GM19397 (cell line): ENCODE data around the gene PCCA.
"Not testable (repeated sequence)": the region's sequence is repeated elsewhere in the genome, so short reads cannot be mapped to it uniquely, and the experiment has no call there.

Experiments
- ATAC-seq: cut with Tn5 transposase; IDR thresholded peaks from one replicate; pipeline ENCODE4 v1.9.1; 2021; ENCODE audit warnings: mild to moderate bottlenecking, moderate library complexity; ENCODE audit not compliant: unreplicated experiment

PCCA gene

DNA sequence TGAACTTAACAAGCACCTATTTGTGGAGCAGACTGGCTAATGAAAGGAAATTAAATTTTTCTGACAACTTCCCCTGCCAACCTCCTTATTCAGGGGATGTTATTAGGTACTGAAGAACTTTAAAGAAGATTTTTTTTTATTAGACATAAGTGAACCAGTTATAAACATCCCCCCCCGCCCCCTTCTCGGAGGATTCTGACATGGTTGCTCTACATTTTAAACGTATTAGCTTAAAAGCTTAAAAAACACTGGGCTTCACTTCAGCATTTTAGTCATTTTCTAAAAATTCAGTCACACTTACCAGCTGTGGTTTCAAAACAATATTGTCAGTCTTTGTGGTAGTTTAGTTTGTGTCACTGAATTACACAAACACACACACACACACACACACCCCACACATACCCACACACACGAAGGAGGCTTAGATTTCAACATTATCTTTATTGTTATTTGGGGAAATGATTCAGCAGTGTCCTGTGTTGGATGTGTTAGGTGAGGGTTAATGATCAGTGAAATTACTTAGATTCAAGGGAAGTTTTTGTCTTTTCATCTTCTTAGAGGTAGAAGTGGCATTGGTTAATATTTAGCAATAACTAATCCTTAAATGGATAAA, 145.7 kb downstream of the PCCA start:
- ATAC-seq, result no peak

DNA sequence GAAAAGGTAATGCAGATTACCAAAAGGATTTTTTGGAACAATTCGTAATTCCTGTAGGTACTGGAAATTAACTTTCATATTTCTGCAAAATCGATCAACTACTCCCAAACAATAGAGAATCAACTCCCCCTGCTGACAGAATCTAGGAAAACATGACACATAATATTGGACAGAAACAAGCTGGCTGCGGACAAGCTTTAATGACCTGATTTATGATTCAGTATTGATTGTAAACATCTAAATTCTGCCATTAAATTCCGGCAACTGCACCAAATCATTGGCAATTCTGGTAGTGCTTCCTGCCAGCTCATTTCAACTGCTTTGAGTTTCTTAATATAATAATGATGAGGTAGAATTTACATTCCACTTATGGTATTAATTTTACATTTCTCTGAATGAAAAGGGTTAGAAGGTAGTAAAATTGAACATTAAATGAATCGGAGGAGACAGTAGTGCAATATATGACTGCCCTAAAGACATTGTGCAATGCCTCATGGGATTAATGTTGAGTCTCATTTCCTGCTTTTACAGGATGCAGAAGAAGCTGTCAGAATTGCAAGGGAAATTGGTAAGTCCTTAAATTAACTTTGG, 146.5 kb downstream of the PCCA start:
- peak; percentile 48 for ATAC-seq

DNA sequence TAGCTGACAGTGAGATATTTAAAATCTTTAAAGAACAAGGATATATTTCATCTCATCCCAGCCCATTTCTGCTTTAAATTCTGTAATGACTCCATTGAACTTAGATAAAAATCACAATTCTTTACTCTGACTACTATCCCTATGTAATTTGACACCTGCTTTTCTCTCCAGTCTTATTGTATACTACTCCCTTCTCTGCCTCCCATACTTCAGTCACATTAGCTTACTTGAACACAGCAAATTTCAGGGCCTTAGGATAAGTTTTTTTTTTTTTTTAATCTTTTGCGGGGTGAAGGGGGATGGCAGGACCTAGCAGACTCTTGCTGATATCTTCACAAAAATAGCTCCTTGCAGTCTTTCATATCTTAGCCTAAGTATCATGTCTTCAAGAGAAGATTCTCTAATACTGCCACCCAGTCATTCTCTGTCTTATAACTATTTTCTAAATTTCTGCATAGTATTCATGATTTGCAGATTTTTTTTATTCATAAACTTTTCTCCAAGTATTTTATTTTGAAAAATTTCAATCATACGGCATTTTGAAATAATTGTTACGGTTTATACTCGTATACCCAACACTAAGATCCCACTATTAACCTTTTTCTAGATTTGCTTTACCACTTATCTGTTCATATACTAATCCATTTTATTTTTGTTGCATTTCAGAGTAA, 151.4 kb downstream of the PCCA start:
- no peak for ATAC-seq

DNA sequence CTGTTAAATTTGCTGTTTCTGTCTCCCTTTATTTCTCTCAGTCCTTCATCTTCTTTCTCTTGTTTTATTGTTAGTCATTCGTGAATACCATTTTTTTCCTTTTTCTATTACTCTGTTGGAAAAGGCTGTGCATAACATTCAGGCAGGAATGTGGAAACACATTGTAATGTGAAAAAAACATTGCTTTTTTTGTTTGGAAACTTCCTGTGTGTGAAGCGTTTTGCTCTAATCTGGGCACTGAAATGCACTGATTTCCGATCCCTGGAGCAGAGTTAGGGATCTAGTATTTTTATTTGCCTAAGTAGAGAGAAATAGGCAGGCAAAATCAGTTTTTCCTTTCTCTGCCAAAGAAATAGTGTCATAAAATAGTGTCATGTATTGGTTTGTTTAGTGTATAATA, 155.5 kb downstream of the PCCA start:
- no peak for ATAC-seq

DNA sequence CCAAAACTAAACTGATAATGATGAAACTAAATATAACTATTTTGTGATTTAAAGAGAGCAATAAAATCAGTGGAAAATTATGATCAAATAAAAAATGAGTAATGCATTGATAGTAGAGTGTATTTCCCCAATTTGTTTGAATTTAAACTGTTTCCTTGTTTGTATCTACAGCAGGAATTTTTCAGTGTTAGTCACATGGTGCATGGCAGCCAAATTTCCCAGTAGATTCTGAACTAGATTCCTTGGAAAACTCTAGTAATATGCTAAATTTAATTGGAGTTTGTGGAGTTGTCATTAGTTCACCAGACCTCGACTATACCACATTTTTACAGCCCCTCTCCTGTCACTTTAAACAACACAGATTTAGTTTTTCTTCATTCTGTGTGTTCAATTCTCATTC, 156.2 kb downstream of the PCCA start:
- ATAC-seq, result no peak

DNA sequence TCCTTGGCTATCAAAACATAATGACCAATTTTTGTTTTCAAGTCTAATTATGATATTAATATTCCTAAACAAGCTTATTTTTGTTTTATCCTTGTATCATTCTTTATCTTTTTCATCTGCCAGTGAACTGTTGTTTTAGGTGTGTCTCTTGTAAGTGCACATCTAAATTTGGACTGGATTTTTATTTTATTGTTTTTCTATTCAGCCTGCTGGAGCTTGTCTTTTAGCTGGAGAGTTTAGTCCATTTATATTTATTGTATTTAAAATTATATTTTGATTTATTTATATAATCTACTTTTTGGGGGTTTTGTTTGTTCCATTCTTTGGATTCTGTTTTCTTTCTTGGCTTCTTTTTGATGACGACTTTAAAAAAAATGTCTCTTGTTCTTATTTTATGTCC, 159.0 kb downstream of the PCCA start:
- ATAC-seq, result no peak

DNA sequence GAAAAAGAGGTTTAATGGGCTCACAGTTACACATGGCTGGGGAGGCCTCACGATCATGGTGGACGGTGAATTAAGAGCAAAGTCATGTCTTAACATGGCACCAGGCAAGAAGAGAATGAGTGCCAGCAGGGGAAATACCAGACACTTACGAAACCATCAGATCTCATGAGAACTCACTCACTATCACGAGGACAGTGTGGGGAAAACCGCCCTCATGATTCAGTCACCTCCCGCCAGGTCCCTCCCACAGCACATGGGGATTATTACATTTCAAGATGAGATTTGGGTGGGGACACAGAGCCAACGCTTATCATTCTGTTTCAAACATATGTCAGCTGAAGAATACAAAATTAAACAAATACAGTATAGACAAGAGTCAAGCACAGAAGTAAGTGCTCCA, 165.1 kb downstream of the PCCA start:
- no peak for ATAC-seq

DNA sequence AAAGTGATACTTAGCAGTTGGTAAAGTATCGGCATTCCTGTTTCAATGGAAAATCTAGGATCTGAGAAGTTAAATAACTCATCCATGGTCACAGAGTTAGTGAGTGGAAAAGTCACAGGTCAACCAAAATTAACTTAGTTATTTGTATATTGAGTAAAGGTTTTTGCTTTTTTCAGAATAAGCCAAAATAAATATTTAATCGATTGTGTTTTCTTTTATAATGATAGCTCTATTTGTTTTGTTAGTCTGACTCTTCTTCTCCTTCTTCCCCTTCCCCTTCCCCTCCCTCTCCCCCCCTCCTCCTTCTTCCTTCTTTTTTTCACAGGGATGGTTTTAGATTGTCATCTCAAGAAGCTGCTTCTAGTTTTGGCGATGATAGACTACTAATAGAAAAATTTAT, 173.5 kb downstream of the PCCA start:
- no peak for ATAC-seq

DNA sequence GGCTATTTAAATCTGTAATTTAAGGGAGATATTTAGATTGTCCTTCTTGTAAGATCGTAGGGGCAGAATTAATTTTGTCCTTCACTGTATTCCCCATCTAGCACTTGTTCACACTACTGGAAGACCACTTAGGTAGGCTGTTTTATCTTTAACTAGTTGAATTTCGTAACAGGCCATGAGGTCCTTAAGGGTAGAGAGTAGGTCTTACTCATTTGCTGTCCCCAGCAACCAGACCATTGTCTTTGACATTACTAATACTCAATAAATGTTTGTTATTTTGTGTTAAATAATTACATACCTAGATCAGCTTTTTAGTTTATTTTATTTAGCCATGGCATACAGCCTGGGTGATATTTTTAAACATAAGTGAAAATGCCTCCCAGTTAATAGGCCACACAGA, 177.1 kb downstream of the PCCA start:
- ATAC-seq, result no peak

DNA sequence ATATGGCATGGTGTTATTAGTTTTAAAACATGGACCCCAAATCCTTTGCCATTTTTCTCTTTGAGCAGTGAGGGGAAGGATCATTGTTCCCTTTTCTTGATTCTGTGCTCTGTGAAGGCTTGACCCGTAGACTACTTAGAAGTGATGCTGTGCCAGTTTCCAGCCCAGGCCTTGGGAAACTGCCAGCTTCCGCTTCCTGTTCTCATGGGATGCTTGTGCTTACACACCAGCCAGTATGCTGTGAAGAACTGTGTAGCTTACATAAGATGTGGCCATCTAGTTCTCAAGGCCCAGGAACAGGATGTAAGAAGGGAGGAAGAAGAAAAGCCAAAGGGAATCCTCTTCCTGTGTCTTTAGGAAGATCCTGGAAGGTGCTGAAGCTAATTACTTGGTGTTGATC, 180.9 kb downstream of the PCCA start:
- no peak for ATAC-seq

DNA sequence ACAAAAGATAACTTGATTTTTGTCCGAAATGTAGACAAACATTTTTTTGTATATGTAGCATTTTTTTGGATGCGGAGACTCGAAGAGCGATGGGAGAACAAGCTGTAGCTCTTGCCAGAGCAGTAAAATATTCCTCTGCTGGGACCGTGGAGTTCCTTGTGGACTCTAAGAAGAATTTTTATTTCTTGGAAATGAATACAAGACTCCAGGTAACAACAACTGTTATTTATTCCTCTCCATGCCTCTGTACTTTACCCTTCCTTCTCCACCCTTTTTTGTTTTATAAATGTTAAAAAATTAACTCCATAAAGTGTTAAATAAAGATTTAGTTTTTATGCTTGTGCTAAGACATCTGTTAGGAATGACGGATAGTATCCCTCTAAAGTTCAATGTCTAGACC, 184.2 kb downstream of the PCCA start:
- no peak for ATAC-seq

DNA sequence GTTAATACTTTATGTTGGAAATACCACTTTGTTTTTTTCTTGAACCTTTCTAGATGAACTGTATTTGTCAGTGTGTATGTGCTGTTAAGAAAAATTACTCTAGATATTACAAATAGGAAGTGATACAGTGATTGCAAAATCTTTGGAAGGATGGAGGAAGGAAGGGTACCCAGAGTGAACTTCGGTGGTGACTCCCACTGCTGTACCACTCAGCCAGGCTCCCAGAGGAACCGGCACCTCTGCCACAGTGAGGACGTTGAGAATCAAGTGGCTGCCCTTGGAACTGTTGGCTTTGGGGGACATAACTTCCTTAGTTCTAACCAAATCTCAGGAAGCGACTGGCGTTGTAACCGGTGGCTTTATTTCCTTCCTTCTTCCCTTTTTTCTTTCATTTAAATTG, 184.7 kb downstream of the PCCA start:
- ATAC-seq, result no peak

DNA sequence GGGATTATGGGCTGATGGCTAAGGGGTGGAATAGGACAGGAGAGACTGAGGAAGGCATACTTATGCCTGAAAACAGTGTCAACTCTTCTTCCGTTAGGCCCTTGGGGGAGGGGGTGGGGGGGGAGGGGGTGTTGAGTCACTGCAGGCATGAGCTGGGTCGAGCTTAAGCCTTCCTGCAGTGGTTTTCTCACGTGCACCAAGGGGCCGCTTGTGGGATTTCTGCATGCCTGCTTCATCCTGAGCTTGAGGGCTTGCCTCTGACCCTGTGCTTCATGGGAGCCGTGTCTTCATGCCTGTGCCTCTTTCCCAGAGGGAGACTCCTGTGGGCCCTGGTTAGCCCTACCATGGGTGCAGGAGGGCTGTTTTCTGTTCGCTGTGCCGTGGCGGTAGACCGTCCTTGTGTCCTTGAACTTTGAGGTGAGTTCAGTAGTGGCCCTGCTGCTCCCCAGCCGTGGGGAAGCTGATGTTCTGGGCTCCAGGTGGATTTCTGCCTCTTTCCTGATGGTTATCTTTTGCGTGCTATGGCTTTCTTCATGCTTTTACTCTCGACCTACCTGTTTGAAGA, 186.1 kb downstream of the PCCA start:
- no peak for ATAC-seq

DNA sequence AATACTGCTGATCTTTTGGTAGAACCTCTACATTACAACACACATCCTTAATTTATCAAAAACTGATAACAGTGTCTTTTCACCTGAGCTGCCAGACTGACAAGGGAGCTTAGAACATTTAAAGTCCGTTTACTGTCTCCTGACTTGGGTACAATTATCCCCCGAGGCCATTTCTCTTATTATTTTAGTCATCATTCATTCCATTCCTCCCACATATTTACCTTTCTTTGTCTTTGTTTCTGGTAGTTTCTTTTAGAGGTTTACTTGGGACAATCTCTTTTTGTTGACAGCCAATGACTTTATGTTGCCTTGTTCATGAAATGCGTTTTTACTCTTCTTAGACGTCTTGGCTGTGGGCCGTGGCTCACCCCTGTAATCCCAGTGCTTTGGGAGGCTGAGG, 186.9 kb downstream of the PCCA start:
- no peak for ATAC-seq

DNA sequence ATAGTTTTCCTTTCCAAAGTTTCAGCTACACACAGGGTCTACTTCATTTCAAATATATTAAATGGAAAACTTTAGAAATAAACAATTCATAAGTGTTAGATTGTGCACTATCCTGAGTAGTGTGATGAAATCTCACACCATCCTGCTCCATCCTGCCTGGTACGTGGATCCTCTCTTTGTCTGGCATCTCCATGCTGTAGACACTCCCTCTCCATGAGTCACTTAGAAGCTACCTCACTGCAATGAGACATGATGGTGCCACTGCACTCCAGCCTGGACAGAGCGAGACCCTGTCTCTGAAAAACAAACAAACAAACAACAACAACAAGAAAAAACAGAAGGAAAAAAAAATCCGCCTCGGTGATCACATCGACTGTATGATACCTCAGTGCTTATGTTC, 191.8 kb downstream of the PCCA start:
- ATAC-seq, result no peak

DNA sequence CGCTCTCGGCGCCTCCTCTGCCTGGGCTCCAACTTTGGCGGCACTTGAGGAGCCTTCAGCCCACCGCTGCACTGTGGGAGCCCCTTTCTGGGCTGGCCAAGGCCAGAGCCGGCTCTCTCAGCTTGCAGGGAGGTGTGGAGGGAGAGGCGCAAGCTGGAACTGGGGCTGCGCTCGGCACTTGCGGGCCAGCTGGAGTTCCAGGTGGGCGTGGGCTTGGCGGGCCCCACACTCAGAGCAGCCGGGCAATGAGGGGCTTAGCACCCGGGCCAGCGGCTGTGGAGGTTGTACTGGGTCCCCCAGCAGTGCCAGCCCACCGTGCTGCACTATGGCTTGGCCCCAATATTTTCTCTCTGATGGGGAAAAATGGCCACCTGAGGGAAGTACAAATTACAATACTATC, 193.4 kb downstream of the PCCA start:
- not testable (repeated sequence) for ATAC-seq

DNA sequence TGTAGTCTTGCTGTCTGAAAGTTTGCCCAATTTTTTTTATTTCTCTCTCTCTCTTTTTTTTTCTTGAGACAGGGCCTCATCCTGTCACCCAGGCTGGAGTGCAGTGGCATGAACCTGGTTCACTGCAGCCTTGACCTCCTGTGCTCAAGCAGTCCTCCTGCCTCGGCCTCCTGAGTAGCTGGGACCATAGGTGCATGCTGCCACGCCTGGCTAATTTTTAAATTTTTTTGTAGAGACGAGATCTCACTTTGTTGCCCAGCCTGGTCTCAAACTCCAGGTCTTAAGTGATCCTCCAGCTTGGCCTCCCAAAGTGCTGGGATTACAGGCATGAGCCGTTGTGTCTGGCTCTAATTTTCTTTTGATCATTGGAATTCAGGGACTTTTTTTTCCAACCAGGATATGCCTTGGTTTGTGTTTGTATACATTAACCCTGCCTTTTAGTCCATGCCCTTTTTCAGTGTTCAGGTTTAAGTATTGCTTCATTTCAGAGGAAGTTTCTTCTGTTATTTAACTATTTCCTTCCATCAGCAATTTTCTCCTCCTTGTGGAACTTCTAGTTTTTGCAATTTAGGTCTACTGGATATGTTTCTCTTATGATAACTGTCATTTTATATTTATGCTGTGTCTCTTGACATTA, 201.4 kb downstream of the PCCA start:
- ATAC-seq, result no peak

DNA sequence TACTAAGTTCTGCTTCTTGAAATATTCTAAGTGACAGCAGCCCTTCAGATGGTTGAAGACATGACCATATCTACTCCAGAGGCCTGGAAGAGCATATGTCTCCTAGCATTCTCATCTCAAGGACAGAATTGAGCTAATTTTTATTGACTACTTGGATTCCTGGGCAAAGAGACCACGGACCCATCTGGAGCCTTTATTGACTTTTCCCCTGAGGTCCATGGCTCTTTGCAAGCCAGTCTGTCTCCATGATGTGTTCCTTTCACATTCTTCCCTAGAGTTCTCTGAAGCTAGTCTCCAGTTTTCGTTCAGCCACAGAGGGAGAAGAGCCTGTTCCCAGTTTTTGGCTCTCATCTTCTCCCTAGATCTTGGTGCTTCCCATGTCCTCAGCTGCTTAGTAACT, 202.7 kb downstream of the PCCA start:
- ATAC-seq, result no peak

DNA sequence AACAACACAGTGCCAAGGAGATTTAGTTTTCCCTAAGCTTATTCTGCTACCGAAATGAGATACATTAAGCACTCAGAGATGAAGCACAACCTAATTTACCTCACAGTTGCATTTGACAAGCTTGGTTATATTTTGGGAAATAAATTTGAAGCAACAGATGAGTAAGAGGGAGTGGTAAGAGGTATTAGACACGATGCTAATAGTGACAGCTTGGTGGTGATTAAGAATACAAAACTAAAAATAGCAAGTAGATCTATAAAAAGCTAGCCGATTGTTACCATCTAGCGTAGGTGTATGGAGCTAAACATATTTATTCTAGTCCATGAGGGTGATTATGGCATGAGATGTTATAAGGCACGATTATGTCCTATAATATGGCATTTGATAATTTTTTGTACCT, 208.5 kb downstream of the PCCA start:
- ATAC-seq, result no peak

DNA sequence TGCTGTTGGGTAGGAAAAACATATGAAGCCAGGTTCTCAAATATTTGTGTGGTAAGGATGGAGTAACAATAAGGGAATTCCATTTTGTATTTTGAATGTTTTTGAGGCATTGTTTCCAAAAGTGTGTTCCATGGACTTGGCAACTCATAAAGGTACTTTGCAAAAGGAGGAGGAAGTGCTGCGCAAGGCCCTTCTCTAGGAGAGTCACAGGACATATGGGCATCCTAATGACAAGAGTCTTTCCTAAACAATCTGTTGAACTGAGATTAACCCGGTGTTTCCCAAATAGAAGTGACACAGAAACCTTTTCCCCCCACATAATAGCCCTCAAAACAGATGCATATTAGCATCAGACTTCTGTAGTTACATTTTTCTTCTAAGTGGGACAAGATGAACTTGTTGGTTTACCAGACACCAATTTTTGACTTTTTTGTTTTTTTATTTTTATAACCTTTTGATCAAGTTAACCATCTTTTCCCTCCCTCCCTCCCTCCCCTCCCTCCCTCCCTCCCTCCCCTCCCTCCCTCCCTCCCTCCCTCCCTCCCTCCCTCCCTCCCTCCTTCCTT, 209.3 kb downstream of the PCCA start:
- no peak for ATAC-seq

DNA sequence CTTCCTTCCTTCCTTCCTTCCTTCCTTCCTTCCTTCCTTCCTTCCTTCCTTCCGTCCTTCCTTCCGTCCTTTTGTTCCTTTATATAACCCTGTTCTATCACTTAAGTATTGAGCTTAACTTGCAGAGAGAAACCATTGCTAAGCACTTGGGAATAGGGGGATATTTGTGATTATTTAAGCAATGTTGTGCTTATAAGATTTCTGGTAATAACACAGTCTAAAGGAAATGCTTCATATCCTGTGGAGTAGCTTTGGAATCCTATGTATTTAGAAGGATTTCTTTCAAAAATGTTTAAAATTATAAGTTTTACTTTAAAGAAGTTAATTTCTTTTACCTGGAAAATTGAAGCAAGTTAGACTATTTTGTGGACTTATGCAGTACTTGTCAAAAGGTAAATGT, 209.8 kb downstream of the PCCA start:
- no peak for ATAC-seq

DNA sequence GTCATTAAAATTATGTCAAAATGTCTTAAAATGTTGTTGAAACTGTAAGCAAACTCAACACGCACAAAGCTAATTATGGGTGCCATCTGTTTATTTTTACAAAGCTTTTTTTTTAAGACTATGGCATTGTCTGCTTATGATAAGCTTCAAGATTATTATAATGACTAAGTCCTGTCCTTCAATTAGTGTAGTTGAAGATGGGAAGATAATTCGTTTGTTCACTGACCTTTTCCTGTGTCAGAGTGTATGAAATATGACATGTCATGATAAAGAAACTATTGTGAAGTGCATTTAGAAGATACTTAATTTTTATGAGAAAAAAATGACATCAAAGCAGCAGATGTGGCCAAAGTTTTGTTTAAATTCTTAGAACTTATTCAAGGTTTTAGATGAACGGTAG, 211.3 kb downstream of the PCCA start:
- ATAC-seq, result no peak
